ENCODE results near the gene MYT1.

DNA sequence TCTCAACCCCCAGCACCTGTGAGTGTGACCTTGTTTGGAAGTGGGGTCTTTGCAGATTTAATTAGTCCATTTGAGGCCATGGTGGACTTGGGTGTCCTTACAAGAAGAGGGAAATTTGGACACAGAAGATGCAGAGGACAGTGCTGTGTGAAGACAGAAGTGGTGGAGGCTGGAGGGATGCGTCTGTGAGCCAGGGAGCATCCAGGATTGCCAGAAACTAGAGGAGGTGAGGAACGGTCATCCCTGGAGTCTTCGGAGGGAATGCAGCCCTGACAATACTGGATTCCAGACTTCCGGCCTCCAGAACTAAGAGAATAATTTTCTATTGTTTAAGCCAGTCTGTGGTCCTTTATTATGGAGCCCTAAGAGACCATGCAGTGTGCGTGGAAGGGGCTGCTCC, 34.0 kb upstream of the MYT1 start:
- TF ChIP-seq, protein P1, sequence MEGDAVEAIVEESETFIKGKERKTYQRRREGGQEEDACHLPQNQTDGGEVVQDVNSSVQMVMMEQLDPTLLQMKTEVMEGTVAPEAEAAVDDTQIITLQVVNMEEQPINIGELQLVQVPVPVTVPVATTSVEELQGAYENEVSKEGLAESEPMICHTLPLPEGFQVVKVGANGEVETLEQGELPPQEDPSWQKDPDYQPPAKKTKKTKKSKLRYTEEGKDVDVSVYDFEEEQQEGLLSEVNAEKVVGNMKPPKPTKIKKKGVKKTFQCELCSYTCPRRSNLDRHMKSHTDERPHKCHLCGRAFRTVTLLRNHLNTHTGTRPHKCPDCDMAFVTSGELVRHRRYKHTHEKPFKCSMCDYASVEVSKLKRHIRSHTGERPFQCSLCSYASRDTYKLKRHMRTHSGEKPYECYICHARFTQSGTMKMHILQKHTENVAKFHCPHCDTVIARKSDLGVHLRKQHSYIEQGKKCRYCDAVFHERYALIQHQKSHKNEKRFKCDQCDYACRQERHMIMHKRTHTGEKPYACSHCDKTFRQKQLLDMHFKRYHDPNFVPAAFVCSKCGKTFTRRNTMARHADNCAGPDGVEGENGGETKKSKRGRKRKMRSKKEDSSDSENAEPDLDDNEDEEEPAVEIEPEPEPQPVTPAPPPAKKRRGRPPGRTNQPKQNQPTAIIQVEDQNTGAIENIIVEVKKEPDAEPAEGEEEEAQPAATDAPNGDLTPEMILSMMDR (IDR thresholded peaks at IDR 0.05) = no peak
- TF ChIP-seq POLR2A (IDR thresholded peaks at IDR 0.05) = no peak
